ENCODE measurements around the gene HINT3.
"Not testable (repeated sequence)": the region's sequence is repeated elsewhere in the genome, so short reads cannot be mapped to it uniquely, and the experiment has no call there.

Gene HINT3

GRCh38 chr6:125922322-125922860, 34.2 kb upstream of the HINT3 start:
- H3K4me3 ChIP-seq (ENCODE audit: insufficient read depth, low read depth, low read length, poor library complexity, severe bottlenecking), result no peak overlapping the region
- no peaks in the 10 kb centered on the region for H3K9me3 ChIP-seq (ENCODE audit: control insufficient read depth, low read length)
- no peaks in the 10 kb centered on the region for H3K27me3 ChIP-seq (replicated peaks; ENCODE audit: control insufficient read depth, insufficient read depth, low read length, poor library complexity, severe bottlenecking)
- H3K4me1 ChIP-seq (ENCODE audit: control insufficient read depth, insufficient read depth, low read length, poor library complexity, severe bottlenecking), result peaks cover 14% of the 10 kb centered on the region
- peaks cover 49% of the 10 kb centered on the region for H3K36me3 ChIP-seq (ENCODE audit: control insufficient read depth, insufficient read depth, low read length)
- DNase-seq, result no peak
- H3K27ac ChIP-seq (ENCODE audit: insufficient read depth, low read length, poor library complexity, severe bottlenecking), result no peak overlapping the region

- Histone ChIP-seq H3K4me1 (ENCODE audit: control insufficient read depth, insufficient read depth, low read length, poor library complexity, severe bottlenecking) (peaks cover 10% of the 10 kb centered on the region), H3K9me3 (ENCODE audit: control insufficient read depth, low read length) (no peaks in the 10 kb centered on the region), H3K36me3 (ENCODE audit: control insufficient read depth, insufficient read depth, low read length) (peaks cover 59% of the 10 kb centered on the region), H3K4me3 (ENCODE audit: insufficient read depth, low read depth, low read length, poor library complexity, severe bottlenecking) (no peak overlapping the region), H3K27me3 (replicated peaks; ENCODE audit: control insufficient read depth, insufficient read depth, low read length, poor library complexity, severe bottlenecking) (no peaks in the 10 kb centered on the region), H3K27ac (ENCODE audit: insufficient read depth, low read length, poor library complexity, severe bottlenecking) (no peak overlapping the region)
- DNase-seq, result no peak
Observed at GRCh38 chr6:125923366-125923877, 33.1 kb upstream of the HINT3 start.

GRCh38 chr6:125924169-125924568, 32.4 kb upstream of the HINT3 start:
- peaks cover 4% of the 10 kb centered on the region for H3K4me1 ChIP-seq (ENCODE audit: control insufficient read depth, insufficient read depth, low read length, poor library complexity, severe bottlenecking)
- H3K9me3 ChIP-seq (ENCODE audit: control insufficient read depth, low read length), result no peaks in the 10 kb centered on the region
- H3K27ac ChIP-seq (ENCODE audit: insufficient read depth, low read length, poor library complexity, severe bottlenecking), result no peak overlapping the region
- DNase-seq, result no peak
- H3K27me3 ChIP-seq (replicated peaks; ENCODE audit: control insufficient read depth, insufficient read depth, low read length, poor library complexity, severe bottlenecking), result no peaks in the 10 kb centered on the region
- H3K36me3 ChIP-seq (ENCODE audit: control insufficient read depth, insufficient read depth, low read length), result peaks cover 66% of the 10 kb centered on the region
- no peak overlapping the region for H3K4me3 ChIP-seq (ENCODE audit: insufficient read depth, low read depth, low read length, poor library complexity, severe bottlenecking)

GRCh38 chr6:125924697-125925358, 31.7 kb upstream of the HINT3 start:
- Histone ChIP-seq H3K27me3 (replicated peaks; ENCODE audit: control insufficient read depth, insufficient read depth, low read length, poor library complexity, severe bottlenecking) (no peaks in the 10 kb centered on the region), H3K4me3 (ENCODE audit: insufficient read depth, low read depth, low read length, poor library complexity, severe bottlenecking) (no peak overlapping the region), H3K4me1 (ENCODE audit: control insufficient read depth, insufficient read depth, low read length, poor library complexity, severe bottlenecking) (no peaks in the 10 kb centered on the region), H3K27ac (ENCODE audit: insufficient read depth, low read length, poor library complexity, severe bottlenecking) (no peak overlapping the region), H3K36me3 (ENCODE audit: control insufficient read depth, insufficient read depth, low read length) (peaks cover 66% of the 10 kb centered on the region), H3K9me3 (ENCODE audit: control insufficient read depth, low read length) (no peaks in the 10 kb centered on the region)
- no peak for DNase-seq

- Histone ChIP-seq H3K4me3 (ENCODE audit: insufficient read depth, low read depth, low read length, poor library complexity, severe bottlenecking) (no peak overlapping the region), H3K27ac (ENCODE audit: insufficient read depth, low read length, poor library complexity, severe bottlenecking) (no peak overlapping the region), H3K4me1 (ENCODE audit: control insufficient read depth, insufficient read depth, low read length, poor library complexity, severe bottlenecking) (no peaks in the 10 kb centered on the region), H3K36me3 (ENCODE audit: control insufficient read depth, insufficient read depth, low read length) (peaks cover 55% of the 10 kb centered on the region), H3K27me3 (replicated peaks; ENCODE audit: control insufficient read depth, insufficient read depth, low read length, poor library complexity, severe bottlenecking) (no peaks in the 10 kb centered on the region), H3K9me3 (ENCODE audit: control insufficient read depth, low read length) (no peaks in the 10 kb centered on the region)
- no peak for DNase-seq
Observed at GRCh38 chr6:125926711-125927110, 29.9 kb upstream of the HINT3 start.

DNA sequence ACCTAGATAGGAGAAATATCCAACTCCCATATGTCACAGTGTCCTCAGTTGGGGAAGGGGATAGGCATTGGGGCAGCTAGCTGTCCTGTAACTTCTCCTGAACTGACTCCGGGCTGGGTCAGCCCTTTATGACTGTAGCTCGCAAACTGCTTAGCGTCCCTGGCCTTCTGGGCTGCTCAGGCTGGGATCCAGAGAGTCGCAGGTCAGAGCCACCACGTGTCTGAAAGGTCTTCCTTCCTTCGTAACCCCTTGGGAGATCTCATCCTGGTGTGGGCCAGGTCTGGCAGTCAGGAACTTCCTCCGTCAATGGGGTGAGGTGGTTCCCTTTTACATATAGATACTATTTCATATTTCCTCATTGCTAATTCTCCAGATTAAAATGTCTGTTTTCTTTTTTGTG, 28.8 kb upstream of the HINT3 start:
- Histone ChIP-seq H3K4me1 (ENCODE audit: control insufficient read depth, insufficient read depth, low read length, poor library complexity, severe bottlenecking) (no peaks in the 10 kb centered on the region), H3K9me3 (ENCODE audit: control insufficient read depth, low read length) (no peaks in the 10 kb centered on the region), H3K27me3 (replicated peaks; ENCODE audit: control insufficient read depth, insufficient read depth, low read length, poor library complexity, severe bottlenecking) (no peaks in the 10 kb centered on the region), H3K4me3 (ENCODE audit: insufficient read depth, low read depth, low read length, poor library complexity, severe bottlenecking) (no peak overlapping the region), H3K36me3 (ENCODE audit: control insufficient read depth, insufficient read depth, low read length) (peaks cover 45% of the 10 kb centered on the region), H3K27ac (ENCODE audit: insufficient read depth, low read length, poor library complexity, severe bottlenecking) (no peak overlapping the region)
- no peak for DNase-seq

GRCh38 chr6:125930765-125931418, 25.7 kb upstream of the HINT3 start:
- H3K4me3 ChIP-seq (ENCODE audit: insufficient read depth, low read depth, low read length, poor library complexity, severe bottlenecking), result no peak overlapping the region
- no peaks in the 10 kb centered on the region for H3K4me1 ChIP-seq (ENCODE audit: control insufficient read depth, insufficient read depth, low read length, poor library complexity, severe bottlenecking)
- H3K9me3 ChIP-seq (ENCODE audit: control insufficient read depth, low read length), result no peaks in the 10 kb centered on the region
- H3K36me3 ChIP-seq (ENCODE audit: control insufficient read depth, insufficient read depth, low read length), result peaks cover 19% of the 10 kb centered on the region
- no peaks in the 10 kb centered on the region for H3K27me3 ChIP-seq (replicated peaks; ENCODE audit: control insufficient read depth, insufficient read depth, low read length, poor library complexity, severe bottlenecking)
- DNase-seq, result no peak
- no peak overlapping the region for H3K27ac ChIP-seq (ENCODE audit: insufficient read depth, low read length, poor library complexity, severe bottlenecking)

GRCh38 chr6:125931733-125932450, 24.7 kb upstream of the HINT3 start:
- no peaks in the 10 kb centered on the region for H3K27me3 ChIP-seq (replicated peaks; ENCODE audit: control insufficient read depth, insufficient read depth, low read length, poor library complexity, severe bottlenecking)

DNA sequence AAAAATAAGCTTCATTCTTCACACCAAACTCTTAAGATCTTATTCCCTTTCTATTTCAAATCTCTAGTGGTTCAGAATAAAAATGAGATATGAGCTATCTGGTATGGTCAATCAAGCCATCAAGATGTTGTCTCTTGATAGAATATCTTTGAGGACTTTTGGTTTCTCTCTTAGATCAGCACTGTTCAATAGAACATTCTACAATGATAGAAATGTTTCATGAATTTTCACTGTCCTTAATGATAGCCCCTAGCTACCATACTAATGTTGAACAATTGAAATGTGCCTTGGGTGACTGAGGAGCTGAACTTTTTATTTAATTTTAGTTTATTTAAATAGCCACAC, 24.1 kb upstream of the HINT3 start:
- H3K36me3 ChIP-seq (ENCODE audit: control insufficient read depth, insufficient read depth, low read length), result peaks cover 16% of the 10 kb centered on the region

More at GRCh38 chr6:125931733-125932450, 24.7 kb upstream of the HINT3 start:
- Histone ChIP-seq H3K4me1 (ENCODE audit: control insufficient read depth, insufficient read depth, low read length, poor library complexity, severe bottlenecking) (no peaks in the 10 kb centered on the region), H3K4me3 (ENCODE audit: insufficient read depth, low read depth, low read length, poor library complexity, severe bottlenecking) (no peak overlapping the region), H3K36me3 (ENCODE audit: control insufficient read depth, insufficient read depth, low read length) (peaks cover 19% of the 10 kb centered on the region), H3K27ac (ENCODE audit: insufficient read depth, low read length, poor library complexity, severe bottlenecking) (no peak overlapping the region), H3K9me3 (ENCODE audit: control insufficient read depth, low read length) (no peaks in the 10 kb centered on the region)
- no peak for DNase-seq

DNA sequence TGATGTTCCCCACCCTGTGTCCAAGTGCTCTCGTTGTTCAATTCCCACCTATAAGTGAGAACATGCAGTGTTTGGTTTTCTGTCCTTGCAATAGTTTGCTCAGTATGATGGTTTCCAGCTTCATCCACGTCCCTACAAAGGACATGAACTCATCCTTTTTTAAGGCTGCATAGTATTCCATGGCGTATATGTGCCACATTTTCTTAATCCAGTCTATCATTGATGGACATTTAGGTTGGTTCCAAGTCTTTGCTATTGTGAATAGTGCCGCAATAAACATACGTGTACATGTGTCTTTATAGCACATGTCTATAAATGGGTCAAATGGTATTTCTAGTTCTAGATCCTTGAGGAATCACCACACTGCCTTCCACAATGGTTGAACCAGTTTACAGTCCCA, 21.1 kb upstream of the HINT3 start:
- DNase-seq; H3K36me3 ChIP-seq (ENCODE audit: control insufficient read depth, insufficient read depth, low read length); H3K9me3 ChIP-seq (ENCODE audit: control insufficient read depth, low read length); H3K27ac ChIP-seq (ENCODE audit: insufficient read depth, low read length, poor library complexity, severe bottlenecking); H3K27me3 ChIP-seq (replicated peaks; ENCODE audit: control insufficient read depth, insufficient read depth, low read length, poor library complexity, severe bottlenecking); H3K4me3 ChIP-seq (ENCODE audit: insufficient read depth, low read depth, low read length, poor library complexity, severe bottlenecking); H3K4me1 ChIP-seq (ENCODE audit: control insufficient read depth, insufficient read depth, low read length, poor library complexity, severe bottlenecking): not testable (repeated sequence)

More for the DNA sequence above, 24.1 kb upstream of the HINT3 start:
- H3K4me3 ChIP-seq (ENCODE audit: insufficient read depth, low read depth, low read length, poor library complexity, severe bottlenecking), result no peak overlapping the region
- DNase-seq, result no peak
- no peaks in the 10 kb centered on the region for H3K27me3 ChIP-seq (replicated peaks; ENCODE audit: control insufficient read depth, insufficient read depth, low read length, poor library complexity, severe bottlenecking)
- no peaks in the 10 kb centered on the region for H3K9me3 ChIP-seq (ENCODE audit: control insufficient read depth, low read length)
- no peaks in the 10 kb centered on the region for H3K4me1 ChIP-seq (ENCODE audit: control insufficient read depth, insufficient read depth, low read length, poor library complexity, severe bottlenecking)
- H3K27ac ChIP-seq (ENCODE audit: insufficient read depth, low read length, poor library complexity, severe bottlenecking), result no peak overlapping the region

Measured in effector memory CD4-positive, alpha-beta T cell (primary cell).